HepG2 (cell line): ENCODE data around the gene ATP6V0A1. TPM values are rescaled to one million over a fixed set of nuclear protein-coding genes. Genes with fewer than 3 reads are reported as not detected.

Experiments
- ATF7 ChIP-seq, 2 experiments: fragments of 450-650 bp in 1 of 2; sonication (generic) in 1 of 2; formaldehyde crosslinking in 1 of 2; IDR thresholded peaks; 2 replicates each; pipeline versions ENCODE4 v1.4.0 to v1.6.1; 2016 to 2020; ENCODE audit warnings: antibody characterized with exemption in 1 of 2, mild to moderate bottlenecking in 1 of 2, missing genetic modification reagents in 1 of 2
- BRD4 ChIP-seq: sonication (generic); formaldehyde crosslinking; IDR thresholded peaks from 2 replicates; pipeline ENCODE4 v1.4.0; 2020; ENCODE audit warnings: missing genetic modification reagents
- CREB1 ChIP-seq, 2 experiments: fragments of 450-650 bp in 1 of 2; IDR thresholded peaks; 2 replicates each; pipeline ENCODE4 v1.6.1; 2016 to 2017; ENCODE audit warnings: control low read depth in 1 of 2, mild to moderate bottlenecking in 1 of 2, missing compliant biosample characterization in 1 of 2, missing genetic modification characterization in 1 of 2
- DNMT3B ChIP-seq: conservative IDR thresholded peaks from 2 replicates; pipeline ENCODE4 v1.6.1; 2016; ENCODE audit warnings: missing biosample characterization, control low read depth
- EEA1 ChIP-seq: sonication (generic); formaldehyde crosslinking; IDR thresholded peaks from 2 replicates; pipeline ENCODE4 v1.5.1; 2020; ENCODE audit warnings: mild to moderate bottlenecking, missing genetic modification reagents, borderline replicate concordance
- FIP1L1 ChIP-seq: fragments of 200-400 bp; formaldehyde crosslinking; IDR thresholded peaks from 2 replicates; pipeline ENCODE4 v1.6.1; 2018; ENCODE audit warnings: low read depth, mild to moderate bottlenecking, low read length, moderate library complexity, borderline replicate concordance; ENCODE audit not compliant: insufficient read depth
- FOSL1 ChIP-seq: sonication (generic); formaldehyde crosslinking; IDR thresholded peaks from 2 replicates; pipeline ENCODE4 v1.9.0; 2021; ENCODE audit warnings: missing genetic modification reagents, borderline replicate concordance
- GTF2F1 ChIP-seq: fragments of 150-350 bp; IDR thresholded peaks from 2 replicates; pipeline ENCODE4 v1.6.1; 2014; ENCODE audit warnings: low read length
- HINFP ChIP-seq: sonication (generic); formaldehyde crosslinking; IDR thresholded peaks from 2 replicates; pipeline ENCODE4 v1.4.0; 2020; ENCODE audit warnings: low read depth, mild to moderate bottlenecking, missing genetic modification reagents
- HOXA9 ChIP-seq: sonication (generic); formaldehyde crosslinking; IDR thresholded peaks from 2 replicates; pipeline ENCODE4 v1.8.1; 2022; ENCODE audit warnings: missing genetic modification reagents, mild to moderate bottlenecking, moderate library complexity, borderline replicate concordance
- KLF15 ChIP-seq: sonication (generic); formaldehyde crosslinking; IDR thresholded peaks from 2 replicates; pipeline ENCODE4 v1.8.1; 2023; ENCODE audit warnings: borderline replicate concordance, mild to moderate bottlenecking, inconsistent platforms, missing genetic modification reagents, mixed read lengths
- MED8 ChIP-seq: sonication (generic); formaldehyde crosslinking; IDR thresholded peaks from 2 replicates; pipeline ENCODE4 v1.8.1; 2023; ENCODE audit warnings: mild to moderate bottlenecking, missing genetic modification reagents; ENCODE audit not compliant: insufficient replicate concordance
- MLLT10 ChIP-seq: sonication (generic); formaldehyde crosslinking; IDR thresholded peaks from 2 replicates; pipeline ENCODE4 v1.4.0; 2020; ENCODE audit warnings: missing genetic modification reagents
- PPARG ChIP-seq: conservative IDR thresholded peaks from 2 replicates; pipeline ENCODE4 v1.6.1; 2016; ENCODE audit warnings: missing biosample characterization, missing genetic modification reagents
- RBM22 ChIP-seq: fragments of 200-400 bp; formaldehyde crosslinking; optimal IDR thresholded peaks from 2 replicates; pipeline ENCODE3; 2017; ENCODE audit warnings: mild to moderate bottlenecking, low read length, moderate library complexity
- SAFB2 ChIP-seq: sonication (generic); formaldehyde crosslinking; IDR thresholded peaks from 2 replicates; pipeline ENCODE4 v1.5.1; 2020; ENCODE audit warnings: missing genetic modification reagents, low read depth, mild to moderate bottlenecking, borderline replicate concordance
- STAG1 ChIP-seq: sonication (generic); formaldehyde crosslinking; IDR thresholded peaks from 2 replicates; pipeline ENCODE4 v1.4.0; 2020; ENCODE audit warnings: missing genetic modification reagents
- ZBTB37 ChIP-seq: sonication (generic); formaldehyde crosslinking; IDR thresholded peaks from 2 replicates; pipeline ENCODE4 v1.4.0; 2020; ENCODE audit warnings: mild to moderate bottlenecking, missing genetic modification reagents
- ZBTB42 ChIP-seq: sonication (generic); formaldehyde crosslinking; IDR thresholded peaks from 2 replicates; pipeline ENCODE4 v1.5.0; 2020; ENCODE audit warnings: mild to moderate bottlenecking, missing genetic modification reagents
- ZFP36L2 ChIP-seq: sonication (generic); formaldehyde crosslinking; IDR thresholded peaks from 2 replicates; pipeline ENCODE4 v1.4.0; 2020; ENCODE audit warnings: missing genetic modification reagents
- ZNF124 ChIP-seq: sonication (generic); formaldehyde crosslinking; IDR thresholded peaks from 2 replicates; pipeline ENCODE4 v1.4.0; 2020; ENCODE audit warnings: missing genetic modification reagents
- ZNF17 ChIP-seq: sonication (generic); formaldehyde crosslinking; IDR thresholded peaks from 2 replicates; pipeline ENCODE4 v1.5.0; 2020; ENCODE audit warnings: mild to moderate bottlenecking, missing genetic modification reagents
- ZNF263 ChIP-seq: sonication (generic); formaldehyde crosslinking; IDR thresholded peaks from 2 replicates; pipeline ENCODE4 v1.4.0; 2020; ENCODE audit warnings: missing genetic modification reagents
- ZNF569 ChIP-seq: sonication (generic); formaldehyde crosslinking; IDR thresholded peaks from 2 replicates; pipeline ENCODE4 v1.5.0; 2020; ENCODE audit warnings: mild to moderate bottlenecking, missing genetic modification reagents, moderate library complexity, borderline replicate concordance
- ZNF7 ChIP-seq: IDR thresholded peaks from 2 replicates; pipeline ENCODE4 v1.6.1; 2016; ENCODE audit warnings: missing biosample characterization, missing genetic modification reagents
- ZNF784 ChIP-seq: sonication (generic); formaldehyde crosslinking; IDR thresholded peaks from 2 replicates; pipeline ENCODE4 v1.5.1; 2020; ENCODE audit warnings: missing genetic modification reagents, mild to moderate bottlenecking, borderline replicate concordance
- ZSCAN22 ChIP-seq: sonication (generic); formaldehyde crosslinking; IDR thresholded peaks from 2 replicates; pipeline ENCODE4 v1.4.0; 2020; ENCODE audit warnings: mild to moderate bottlenecking, missing genetic modification reagents
- polyA plus RNA-seq, 8 experiments: library from polyadenylated mRNA; depleted of rRNA in 3 of 8; stranded (reverse) in 7 of 8; unstranded in 1 of 8; fragments of >200 nt; fragmentation: Illumina TruSeq in 4 of 8; extraction: Trizol in 4 of 8; gene quantifications; 2 replicates each; pipeline versions ENCODE4 v1.2.1 to v1.2.3, GENCODE V29; 2011 to 2016; ENCODE audit warnings: low read depth in 4 of 8, missing spikeins in 1 of 8, mixed read lengths in 1 of 8; ENCODE audit not compliant: insufficient read depth in 1 of 8
- total RNA-seq, 5 experiments: library from RNA; depleted of rRNA; stranded (reverse); fragments of >200 nt; fragmentation: Illumina TruSeq; extraction: Trizol; gene quantifications; 2 replicates each; pipeline ENCODE4 v1.2.3, GENCODE V29; 2016; ENCODE audit warnings: low read depth in 1 of 5

Gene ATP6V0A1
- total and polyA plus RNA-seq, 2 of the 13 experiments (the other 11 are each of a cell fraction or from before 2014, with no cell fraction given), result 27.9 to 54.1 TPM

- no peak for TF ChIP-seq FIP1L1
- TF ChIP-seq HOXA9 (CRISPR knock-in tag), result no peak
- TF ChIP-seq ZBTB42, result no peak; the same call in 1 of the 2 replicates
- TF ChIP-seq ZBTB37 (CRISPR knock-in tag), result 0 out of 2 replicates have a peak, but pooled peaks have one; percentile 23
- TF ChIP-seq ZNF124 (CRISPR knock-in tag), result no peak; the same call in none of the 2 replicates
- no peak for TF ChIP-seq ZNF784 (CRISPR knock-in tag)
- no peak for TF ChIP-seq MED8 (CRISPR knock-in tag)
- no peak; the same call in 1 of the 2 replicates for TF ChIP-seq HINFP (CRISPR knock-in tag)
- no peak for TF ChIP-seq ATF7 (IDR thresholded peaks at IDR 0.05)
- TF ChIP-seq ATF7 (CRISPR knock-in tag; IDR thresholded peaks at IDR 0.05), result no peak
- no peak; the same call in 1 of the 2 replicates for TF ChIP-seq EEA1 (CRISPR knock-in tag)
- TF ChIP-seq STAG1 (CRISPR knock-in tag), result peak; percentile 54
- TF ChIP-seq PPARG (CRISPR knock-in tag), result no peak
- no peak for TF ChIP-seq GTF2F1
- no peak for TF ChIP-seq CREB1 (IDR thresholded peaks at IDR 0.05)
- no peak for TF ChIP-seq CREB1 (CRISPR knock-in tag; IDR thresholded peaks at IDR 0.05)
- TF ChIP-seq ZNF263 (CRISPR knock-in tag), result peak; percentile 6; the same call in 1 of the 2 replicates
- TF ChIP-seq ZNF569 (CRISPR knock-in tag), result no peak
- TF ChIP-seq FOSL1 (CRISPR knock-in tag), result no peak
- TF ChIP-seq RBM22, result no peak
- TF ChIP-seq KLF15 (CRISPR knock-in tag), result 0 out of 2 replicates have a peak, but pooled peaks have one; percentile 10
- no peak for TF ChIP-seq ZFP36L2
- TF ChIP-seq BRD4, result peak; percentile 37; the same call in 1 of the 2 replicates
- no peak for TF ChIP-seq ZSCAN22
- no peak for TF ChIP-seq MLLT10
- TF ChIP-seq ZNF17, result no peak
- TF ChIP-seq ZNF7 (CRISPR knock-in tag), result no peak
- no peak for TF ChIP-seq SAFB2 (CRISPR knock-in tag)
- TF ChIP-seq DNMT3B (CRISPR knock-in tag), result no peak
These were observed 73.0 kb downstream of the ATP6V0A1 start (continued) for GRCh38 chr17:42531455-42532354.
